ENCODE data around the gene ANKRD53. TPM values are rescaled to one million over a fixed set of nuclear protein-coding genes. Genes with fewer than 3 reads are reported as not detected.
"Not testable (repeated sequence)": the region's sequence is repeated elsewhere in the genome, so short reads cannot be mapped to it uniquely, and the experiment has no call there.

ANKRD53 gene
- total RNA-seq, 2 donors from 2014 or later: 0.78 to 1.7 TPM

- TF ChIP-seq, protein P1, sequence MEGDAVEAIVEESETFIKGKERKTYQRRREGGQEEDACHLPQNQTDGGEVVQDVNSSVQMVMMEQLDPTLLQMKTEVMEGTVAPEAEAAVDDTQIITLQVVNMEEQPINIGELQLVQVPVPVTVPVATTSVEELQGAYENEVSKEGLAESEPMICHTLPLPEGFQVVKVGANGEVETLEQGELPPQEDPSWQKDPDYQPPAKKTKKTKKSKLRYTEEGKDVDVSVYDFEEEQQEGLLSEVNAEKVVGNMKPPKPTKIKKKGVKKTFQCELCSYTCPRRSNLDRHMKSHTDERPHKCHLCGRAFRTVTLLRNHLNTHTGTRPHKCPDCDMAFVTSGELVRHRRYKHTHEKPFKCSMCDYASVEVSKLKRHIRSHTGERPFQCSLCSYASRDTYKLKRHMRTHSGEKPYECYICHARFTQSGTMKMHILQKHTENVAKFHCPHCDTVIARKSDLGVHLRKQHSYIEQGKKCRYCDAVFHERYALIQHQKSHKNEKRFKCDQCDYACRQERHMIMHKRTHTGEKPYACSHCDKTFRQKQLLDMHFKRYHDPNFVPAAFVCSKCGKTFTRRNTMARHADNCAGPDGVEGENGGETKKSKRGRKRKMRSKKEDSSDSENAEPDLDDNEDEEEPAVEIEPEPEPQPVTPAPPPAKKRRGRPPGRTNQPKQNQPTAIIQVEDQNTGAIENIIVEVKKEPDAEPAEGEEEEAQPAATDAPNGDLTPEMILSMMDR (IDR thresholded peaks at IDR 0.05): no peak
- H3K27me3 ChIP-seq: no peaks in the 10 kb centered on the region
- no peaks in the 10 kb centered on the region for H3K36me3 ChIP-seq
- DNase-seq (ENCODE audit: low spot score): no peak
- peaks cover 0 to 16% of the 10 kb centered on the region in 2 donors for H3K4me1 ChIP-seq
- H3K9me3 ChIP-seq: no peaks in the 10 kb centered on the region
- no peak overlapping the region for H3K4me3 ChIP-seq
- no peak overlapping the region for H3K27ac ChIP-seq
Measured at GRCh38 chr2:70999362-70999761, 20.9 kb downstream of the ANKRD53 start.

GRCh38 chr2:70999931-71000330 lies 21.5 kb downstream of the ANKRD53 start:
- not testable (repeated sequence) for DNase-seq (ENCODE audit: low spot score); H3K9me3 ChIP-seq; H3K27ac ChIP-seq; H3K36me3 ChIP-seq; H3K4me3 ChIP-seq; H3K27me3 ChIP-seq
- H3K4me1 ChIP-seq: peaks cover 0 to 16% of the 10 kb centered on the region in 2 donors

GRCh38 chr2:71000780-71001591 lies 22.6 kb downstream of the ANKRD53 start:
- peaks cover 0 to 8% of the 10 kb centered on the region in 2 donors for H3K4me1 ChIP-seq
- TF ChIP-seq, protein P1 (IDR thresholded peaks at IDR 0.05): peak; percentile 95 to 97
- no peak overlapping the region for H3K27ac ChIP-seq
- peak; percentile 72 for DNase-seq (ENCODE audit: low spot score)
- H3K27me3 ChIP-seq: no peaks in the 10 kb centered on the region
- H3K36me3 ChIP-seq: no peaks in the 10 kb centered on the region
- peak overlapping the region in 1 of 2 donors; percentile 28 for H3K4me3 ChIP-seq
- H3K9me3 ChIP-seq: no peaks in the 10 kb centered on the region

DNA sequence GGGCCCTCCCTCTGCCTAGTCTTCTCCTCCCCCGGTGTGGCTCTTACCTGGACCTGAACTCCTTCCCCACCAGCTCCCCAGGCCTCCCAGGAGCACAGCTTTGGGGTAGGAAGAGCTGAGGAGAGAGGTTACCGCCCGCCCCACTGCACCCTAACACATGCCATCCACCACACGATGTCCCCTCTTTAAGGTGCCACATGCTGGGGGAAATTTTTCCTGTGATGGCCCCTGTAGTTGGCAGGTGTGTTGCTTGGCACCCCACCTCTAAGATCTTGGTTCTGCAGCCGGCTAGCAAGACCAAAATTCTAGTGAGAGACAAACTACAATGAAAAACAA lies 23.1 kb downstream of the ANKRD53 start:
- Histone ChIP-seq H3K9me3 (no peaks in the 10 kb centered on the region), H3K27ac (no peak overlapping the region), H3K4me1 (peaks cover 0 to 8% of the 10 kb centered on the region in 2 donors), H3K36me3 (no peaks in the 10 kb centered on the region), H3K4me3 (no peak overlapping the region), H3K27me3 (no peaks in the 10 kb centered on the region)
- no peak for DNase-seq (ENCODE audit: low spot score)
- TF ChIP-seq, protein P1 (IDR thresholded peaks at IDR 0.05): no peak

DNA sequence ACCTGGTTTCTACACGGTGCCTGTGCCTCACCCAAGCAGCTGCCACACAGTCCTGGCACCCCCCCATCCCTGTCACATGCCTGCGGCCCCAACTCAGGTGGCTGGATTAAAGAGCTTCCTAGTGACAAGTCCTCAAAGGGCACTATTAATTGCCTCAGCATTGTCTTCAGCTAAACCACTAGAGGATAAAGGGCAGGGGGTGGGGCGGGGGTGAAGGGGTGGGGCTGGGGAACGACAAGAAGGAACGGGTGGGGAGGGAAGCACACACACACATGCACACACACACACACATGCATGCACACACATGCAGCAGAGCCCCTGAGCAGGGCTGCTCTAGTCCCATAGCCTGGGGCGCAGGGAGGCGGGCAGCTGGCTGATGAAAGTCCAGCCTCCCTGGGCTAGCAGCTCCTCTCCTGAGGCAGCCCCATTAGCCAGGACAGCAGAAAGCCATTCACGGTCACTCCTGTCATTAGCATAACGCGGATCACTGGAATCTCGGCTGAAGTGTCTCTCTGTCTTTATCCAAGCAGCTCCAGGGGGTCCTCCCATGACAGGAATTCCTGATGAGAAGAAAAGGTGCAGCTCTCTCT lies 23.6 kb downstream of the ANKRD53 start:
- Histone ChIP-seq H3K9me3 (no peaks in the 10 kb centered on the region), H3K36me3 (no peaks in the 10 kb centered on the region), H3K27me3 (no peaks in the 10 kb centered on the region), H3K4me3 (no peak overlapping the region), H3K27ac (no peak overlapping the region), H3K4me1 (peaks cover 0 to 8% of the 10 kb centered on the region in 2 donors)
- TF ChIP-seq, protein P1 (IDR thresholded peaks at IDR 0.05): no peak
- DNase-seq (ENCODE audit: low spot score): no peak

DNA sequence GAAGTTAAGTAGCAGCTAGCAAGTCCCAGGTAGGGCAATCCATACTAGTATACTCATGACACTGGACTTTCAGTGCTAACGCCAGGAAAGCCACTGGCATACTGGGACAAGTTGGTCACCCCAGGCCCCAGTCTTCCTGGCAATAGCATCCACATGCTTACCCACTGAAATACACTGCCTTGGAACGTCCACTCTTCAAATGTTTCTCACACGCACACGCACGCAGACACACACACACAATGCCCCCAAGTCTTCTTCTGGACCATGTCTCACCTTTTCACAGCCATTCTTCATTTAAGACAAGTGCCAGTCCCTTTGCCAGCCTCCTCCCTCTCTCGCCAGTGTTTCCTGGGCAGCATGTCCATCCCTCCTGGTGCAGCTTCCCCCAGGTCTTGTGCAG lies 25.0 kb downstream of the ANKRD53 start:
- peak; percentile 52 for DNase-seq (ENCODE audit: low spot score)

More for the DNA sequence above, 25.0 kb downstream of the ANKRD53 start:
- H3K4me1 ChIP-seq: peaks cover 0 to 8% of the 10 kb centered on the region in 2 donors
- no peaks in the 10 kb centered on the region for H3K27me3 ChIP-seq
- H3K36me3 ChIP-seq: no peaks in the 10 kb centered on the region
- H3K27ac ChIP-seq: no peak overlapping the region
- TF ChIP-seq, protein P1 (IDR thresholded peaks at IDR 0.05): no peak
- no peaks in the 10 kb centered on the region for H3K9me3 ChIP-seq
- H3K4me3 ChIP-seq: no peak overlapping the region
